GM19372 (cell line): ENCODE data around the gene RIC1.

ENCODE experiments used
- ATAC-seq: cut with Tn5 transposase; IDR thresholded peaks from one replicate; pipeline ENCODE4 v1.9.1; 2021; ENCODE audit warnings: mild to moderate bottlenecking, low read depth, moderate library complexity; ENCODE audit not compliant: unreplicated experiment

Gene RIC1

DNA sequence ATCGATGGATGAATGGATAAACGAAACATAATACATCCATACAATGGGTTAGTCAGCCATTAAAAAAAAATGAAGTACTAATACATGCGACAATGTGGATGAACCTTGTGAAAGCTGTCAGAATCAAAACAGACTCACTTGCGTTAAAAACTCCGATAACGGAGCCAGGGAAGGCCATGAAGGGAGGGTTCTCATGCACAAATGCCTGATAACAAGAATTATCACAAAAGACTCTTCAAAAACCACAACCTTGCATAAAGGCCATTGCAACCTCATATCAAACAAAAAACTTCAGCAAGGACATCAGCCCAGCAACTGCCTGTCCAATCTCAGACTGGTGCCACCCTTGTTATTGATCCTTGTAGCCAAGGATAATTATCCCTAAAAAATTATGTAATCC, 190.3 kb downstream of the RIC1 start:
- no peak for ATAC-seq

DNA sequence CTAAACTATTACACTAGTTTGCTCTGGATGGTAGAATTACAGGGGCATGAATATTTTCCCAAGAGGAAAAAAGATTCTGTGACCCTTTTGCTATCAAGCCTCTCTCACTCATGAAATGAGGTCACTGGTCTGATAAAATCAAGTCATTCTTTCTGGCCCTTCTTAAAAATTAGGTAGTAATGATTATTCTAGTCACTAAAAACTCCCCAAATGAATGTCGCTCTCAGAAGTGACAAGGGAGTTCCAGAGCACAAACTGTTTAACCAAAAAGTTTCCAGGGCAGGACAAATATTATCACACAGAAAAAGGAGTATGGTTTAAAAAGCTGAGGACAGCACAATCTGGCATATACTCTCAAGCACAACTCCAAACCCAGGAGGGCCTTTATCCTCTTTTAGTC, 191.5 kb downstream of the RIC1 start:
- ATAC-seq: no peak

DNA sequence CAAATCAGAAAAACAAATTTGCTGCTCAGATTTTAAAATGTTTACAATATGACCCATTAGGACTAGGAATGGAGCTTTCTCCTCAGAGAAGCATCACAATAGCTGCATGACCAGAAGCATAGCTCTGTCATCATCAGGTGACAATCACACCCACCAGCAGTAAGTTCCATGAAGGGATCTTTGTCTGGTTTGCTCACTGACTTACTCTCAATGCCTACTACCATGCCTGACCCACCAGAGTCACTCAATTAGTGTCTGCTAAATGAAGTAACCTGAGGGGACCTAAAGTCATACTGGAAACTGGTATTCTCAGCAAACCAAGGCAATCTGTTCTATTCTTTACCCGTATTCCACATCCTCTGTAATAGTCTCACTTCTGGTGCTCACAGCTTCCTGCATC, 196.3 kb downstream of the RIC1 start:
- no peak for ATAC-seq
